ENCODE measurements around the gene MPHOSPH9.
A peak's percentile ranks its signal among the peaks of the same experiment; 100 is the strongest.

Gene MPHOSPH9

DNA sequence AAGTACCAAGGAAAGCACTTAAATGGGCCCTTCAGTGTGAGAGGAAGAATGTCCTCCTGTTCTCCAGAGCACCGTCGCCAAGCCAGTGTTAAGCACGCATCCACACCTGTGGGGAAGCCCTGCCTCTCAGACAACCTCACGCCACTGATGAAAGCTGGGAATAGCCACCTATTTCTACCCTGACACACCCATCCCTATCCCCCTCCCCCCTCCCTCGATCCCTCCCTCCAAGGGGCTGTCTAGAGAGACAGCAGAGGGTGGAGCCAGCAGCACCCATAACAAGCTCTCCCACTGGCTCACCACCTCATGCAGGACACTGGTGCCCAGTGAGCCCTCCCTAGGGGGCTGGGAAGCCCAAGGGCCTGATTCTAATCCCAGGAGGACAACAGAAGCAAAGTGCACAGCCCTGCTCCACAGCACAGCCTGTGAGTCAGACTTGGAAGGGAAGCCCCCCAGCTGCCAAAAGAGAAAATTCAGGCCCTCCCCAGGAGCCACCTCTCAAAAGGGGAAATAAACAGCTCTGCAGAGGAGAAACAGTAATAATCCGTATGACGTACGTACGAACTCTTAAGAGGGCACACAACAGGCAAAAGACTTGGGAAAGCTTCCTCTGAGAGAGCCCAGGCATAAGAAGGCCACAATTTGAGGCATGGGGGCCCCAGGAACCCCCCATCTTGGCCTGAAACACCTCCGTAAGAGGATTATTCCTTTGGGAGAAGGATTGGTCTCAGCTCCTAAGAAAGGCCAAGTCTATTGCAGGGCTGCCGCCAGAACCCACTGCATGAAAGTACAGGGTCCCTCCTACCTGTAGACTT is 89.8 kb downstream of the MPHOSPH9 start:
- no peak for TF ChIP-seq CEBPB (IDR thresholded peaks at IDR 0.05)

DNA sequence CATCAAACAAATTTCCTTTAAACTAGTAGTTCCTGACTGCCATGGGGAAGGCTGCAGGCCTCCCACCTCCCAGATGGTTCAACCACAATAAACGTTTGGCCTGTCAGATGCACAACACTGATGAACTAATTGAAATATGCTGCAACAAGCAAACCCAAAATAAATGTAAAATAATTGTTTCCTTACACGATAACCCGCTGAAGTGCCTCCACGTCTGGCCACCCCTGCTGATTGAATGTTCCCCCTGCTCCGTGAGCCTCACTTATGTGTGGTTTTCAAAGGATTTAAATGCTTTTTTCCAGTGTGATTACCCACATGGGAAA is 90.5 kb downstream of the MPHOSPH9 start:
- TF ChIP-seq EGR1 (IDR thresholded peaks at IDR 0.05): no peak

DNA sequence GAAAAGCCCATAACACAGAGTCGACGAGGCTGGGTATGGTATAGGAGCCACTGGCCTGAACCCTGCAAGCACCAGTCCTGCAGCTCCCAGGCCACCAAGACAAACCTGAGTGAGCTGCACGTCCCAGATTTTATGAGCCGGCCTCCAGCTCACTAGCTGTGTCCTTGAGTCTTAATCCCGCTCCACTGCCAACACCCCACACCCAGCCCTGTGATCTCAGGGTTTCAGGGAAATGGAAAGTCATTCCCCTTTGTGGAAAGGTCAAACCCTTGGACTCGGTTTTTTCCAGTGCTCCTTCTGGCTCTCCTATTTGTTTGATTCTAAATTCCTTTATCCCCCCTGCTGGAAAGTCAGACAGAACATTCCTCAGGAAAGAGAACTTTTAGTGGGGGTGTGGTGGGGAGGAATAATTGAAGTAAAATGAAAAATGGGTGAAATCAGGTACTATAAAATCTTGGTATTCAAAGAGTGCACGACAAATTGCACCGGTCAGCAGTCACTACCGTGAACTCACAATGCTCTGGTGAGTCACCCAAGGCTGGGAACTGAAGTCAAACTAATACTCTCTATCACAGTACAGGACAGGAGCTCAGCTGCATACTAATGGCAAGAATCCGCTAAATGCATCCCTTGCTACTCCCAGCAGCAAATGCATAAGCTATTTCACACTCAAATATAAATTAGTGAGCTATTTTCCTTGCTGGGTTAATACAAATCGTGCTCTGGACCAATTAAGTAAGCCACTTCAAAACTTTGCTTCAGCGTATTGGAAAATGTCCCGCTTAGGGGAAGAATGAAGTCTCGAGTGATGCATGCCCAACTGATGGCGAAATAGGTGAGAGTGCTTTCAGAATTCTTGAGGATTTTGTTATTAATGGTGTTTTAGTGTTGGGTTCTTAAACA is 91.1 kb downstream of the MPHOSPH9 start:
- TF ChIP-seq EP300 (IDR thresholded peaks at IDR 0.05; ENCODE audit: borderline replicate concordance): no peak
- TF ChIP-seq TCF12 (IDR thresholded peaks at IDR 0.05; ENCODE audit: low read depth): peak; percentile 42; the same call in 1 of the 2 replicates
- TF ChIP-seq, protein P1, sequence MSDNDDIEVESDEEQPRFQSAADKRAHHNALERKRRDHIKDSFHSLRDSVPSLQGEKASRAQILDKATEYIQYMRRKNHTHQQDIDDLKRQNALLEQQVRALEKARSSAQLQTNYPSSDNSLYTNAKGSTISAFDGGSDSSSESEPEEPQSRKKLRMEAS (IDR thresholded peaks at IDR 0.05): 0 out of 2 replicates have a peak, but pooled peaks have one; percentile 7
- 0 out of 2 replicates have a peak, but pooled peaks have one; percentile 17 for TF ChIP-seq TEAD4 (IDR thresholded peaks at IDR 0.05)
- TF ChIP-seq, protein P2, sequence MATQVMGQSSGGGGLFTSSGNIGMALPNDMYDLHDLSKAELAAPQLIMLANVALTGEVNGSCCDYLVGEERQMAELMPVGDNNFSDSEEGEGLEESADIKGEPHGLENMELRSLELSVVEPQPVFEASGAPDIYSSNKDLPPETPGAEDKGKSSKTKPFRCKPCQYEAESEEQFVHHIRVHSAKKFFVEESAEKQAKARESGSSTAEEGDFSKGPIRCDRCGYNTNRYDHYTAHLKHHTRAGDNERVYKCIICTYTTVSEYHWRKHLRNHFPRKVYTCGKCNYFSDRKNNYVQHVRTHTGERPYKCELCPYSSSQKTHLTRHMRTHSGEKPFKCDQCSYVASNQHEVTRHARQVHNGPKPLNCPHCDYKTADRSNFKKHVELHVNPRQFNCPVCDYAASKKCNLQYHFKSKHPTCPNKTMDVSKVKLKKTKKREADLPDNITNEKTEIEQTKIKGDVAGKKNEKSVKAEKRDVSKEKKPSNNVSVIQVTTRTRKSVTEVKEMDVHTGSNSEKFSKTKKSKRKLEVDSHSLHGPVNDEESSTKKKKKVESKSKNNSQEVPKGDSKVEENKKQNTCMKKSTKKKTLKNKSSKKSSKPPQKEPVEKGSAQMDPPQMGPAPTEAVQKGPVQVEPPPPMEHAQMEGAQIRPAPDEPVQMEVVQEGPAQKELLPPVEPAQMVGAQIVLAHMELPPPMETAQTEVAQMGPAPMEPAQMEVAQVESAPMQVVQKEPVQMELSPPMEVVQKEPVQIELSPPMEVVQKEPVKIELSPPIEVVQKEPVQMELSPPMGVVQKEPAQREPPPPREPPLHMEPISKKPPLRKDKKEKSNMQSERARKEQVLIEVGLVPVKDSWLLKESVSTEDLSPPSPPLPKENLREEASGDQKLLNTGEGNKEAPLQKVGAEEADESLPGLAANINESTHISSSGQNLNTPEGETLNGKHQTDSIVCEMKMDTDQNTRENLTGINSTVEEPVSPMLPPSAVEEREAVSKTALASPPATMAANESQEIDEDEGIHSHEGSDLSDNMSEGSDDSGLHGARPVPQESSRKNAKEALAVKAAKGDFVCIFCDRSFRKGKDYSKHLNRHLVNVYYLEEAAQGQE (IDR thresholded peaks at IDR 0.05; ENCODE audit: low read depth): no peak
- TF ChIP-seq, protein P3, sequence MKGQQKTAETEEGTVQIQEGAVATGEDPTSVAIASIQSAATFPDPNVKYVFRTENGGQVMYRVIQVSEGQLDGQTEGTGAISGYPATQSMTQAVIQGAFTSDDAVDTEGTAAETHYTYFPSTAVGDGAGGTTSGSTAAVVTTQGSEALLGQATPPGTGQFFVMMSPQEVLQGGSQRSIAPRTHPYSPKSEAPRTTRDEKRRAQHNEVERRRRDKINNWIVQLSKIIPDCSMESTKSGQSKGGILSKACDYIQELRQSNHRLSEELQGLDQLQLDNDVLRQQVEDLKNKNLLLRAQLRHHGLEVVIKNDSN (IDR thresholded peaks at IDR 0.05): no peak
- no peak for TF ChIP-seq NFIC (IDR thresholded peaks at IDR 0.05)
- TF ChIP-seq TAF1 (IDR thresholded peaks at IDR 0.05; ENCODE audit: low read depth): no peak

DNA sequence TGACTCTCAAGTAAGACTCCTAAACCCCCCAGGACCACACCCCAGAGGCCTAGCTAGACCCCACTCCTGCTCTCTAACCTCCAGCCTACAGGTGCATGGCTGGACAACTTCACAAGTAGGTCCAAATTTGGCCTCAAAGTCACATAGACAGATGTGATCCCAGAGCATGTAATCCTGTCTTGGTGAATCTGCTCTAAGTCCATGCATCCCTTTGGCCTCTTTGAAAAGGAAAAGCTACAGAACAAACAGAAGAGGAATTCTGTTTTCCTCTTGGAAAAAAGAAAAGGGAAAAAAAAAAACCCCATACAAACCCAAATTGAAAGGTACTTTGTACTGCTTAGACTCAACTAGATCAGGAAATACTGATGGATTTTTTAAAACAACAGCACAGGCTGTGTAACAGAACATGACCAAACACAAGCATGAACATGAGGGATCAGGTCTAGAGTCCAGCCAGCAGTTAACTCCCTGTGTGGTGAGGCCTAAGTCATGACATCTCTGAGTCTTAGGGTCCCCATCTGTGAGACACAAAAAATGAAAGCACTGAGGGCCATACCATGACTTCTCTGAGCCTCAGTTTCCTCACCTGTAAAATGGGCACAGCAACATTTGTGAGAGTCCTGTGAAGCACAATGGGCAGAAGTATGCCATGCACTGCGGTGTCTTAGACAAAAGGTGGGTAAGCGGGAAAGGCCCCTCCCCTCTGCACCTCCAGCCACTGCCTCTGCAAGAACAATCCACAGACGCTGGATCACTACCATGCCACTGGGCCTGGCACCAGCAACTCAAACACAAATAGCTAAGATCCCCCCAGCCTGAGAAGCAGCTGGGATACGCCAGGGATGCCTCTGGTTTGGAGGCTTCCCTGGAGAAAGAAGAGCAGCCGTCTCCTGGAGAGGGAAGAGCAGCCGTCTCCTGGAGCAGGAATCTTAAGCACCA is 92.0 kb downstream of the MPHOSPH9 start:
- TF ChIP-seq TEAD4 (IDR thresholded peaks at IDR 0.05) (no peak), ZBTB7A (IDR thresholded peaks at IDR 0.05; ENCODE audit: low read depth) (no peak), FOXM1 (IDR thresholded peaks at IDR 0.05; ENCODE audit: borderline replicate concordance, low read depth) (no peak), EP300 (IDR thresholded peaks at IDR 0.05; ENCODE audit: borderline replicate concordance) (no peak), RAD21 (IDR thresholded peaks at IDR 0.05; ENCODE audit: low read depth) (no peak), TAF1 (IDR thresholded peaks at IDR 0.05; ENCODE audit: low read depth) (no peak), NFIC (IDR thresholded peaks at IDR 0.05) (no peak), CREB1 (IDR thresholded peaks at IDR 0.05; ENCODE audit: low read depth) (no peak)
- TF ChIP-seq, protein P1 (IDR thresholded peaks at IDR 0.05): no peak
- TF ChIP-seq, protein P2 (IDR thresholded peaks at IDR 0.05; ENCODE audit: low read depth): no peak
- TF ChIP-seq, protein P3 (IDR thresholded peaks at IDR 0.05): no peak

DNA sequence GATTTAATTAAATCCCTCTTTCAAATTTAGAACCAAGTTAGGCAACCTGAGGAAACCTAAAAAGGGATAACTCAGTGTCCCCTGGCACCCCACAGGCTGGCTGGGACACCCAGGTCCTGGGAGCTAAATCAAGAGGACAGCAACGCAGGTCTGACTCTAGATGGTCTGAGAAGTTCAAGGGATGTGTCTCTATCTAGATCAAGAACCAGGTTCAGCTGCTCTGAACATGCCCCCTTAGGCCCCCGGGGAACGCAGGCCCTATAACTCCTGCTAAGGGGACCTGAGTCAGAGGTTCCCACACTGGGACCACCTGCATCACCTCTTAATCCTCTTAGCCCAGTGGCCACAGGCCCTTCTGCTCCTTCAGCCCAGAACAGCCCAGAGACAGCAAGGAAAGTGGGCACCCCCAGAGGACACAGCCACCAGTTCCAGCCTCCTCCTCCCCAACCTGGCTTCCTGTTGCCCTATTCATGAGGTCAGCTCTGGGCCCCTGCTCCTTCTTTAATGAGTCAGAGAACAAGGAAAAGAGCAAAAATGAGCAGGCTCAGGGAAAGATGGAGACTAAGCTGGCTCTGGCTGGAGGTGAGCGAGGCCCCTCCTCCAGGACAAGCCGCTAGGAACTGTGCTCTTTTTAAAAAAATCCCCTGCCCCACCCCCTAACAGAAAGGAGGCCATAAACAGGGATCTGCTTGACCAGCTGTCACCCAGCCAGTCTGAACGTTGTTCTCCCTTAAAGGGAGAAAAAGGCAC is 92.8 kb downstream of the MPHOSPH9 start:
- TF ChIP-seq NFIC (IDR thresholded peaks at IDR 0.05) (no peak), TAF1 (IDR thresholded peaks at IDR 0.05; ENCODE audit: low read depth) (no peak), CREB1 (IDR thresholded peaks at IDR 0.05; ENCODE audit: low read depth) (no peak), YY1 (IDR thresholded peaks at IDR 0.05; ENCODE audit: low read depth) (no peak), CEBPB (IDR thresholded peaks at IDR 0.05) (no peak), TCF12 (IDR thresholded peaks at IDR 0.05; ENCODE audit: low read depth) (no peak), EP300 (IDR thresholded peaks at IDR 0.05; ENCODE audit: borderline replicate concordance) (no peak), EGR1 (IDR thresholded peaks at IDR 0.05) (no peak)
- TF ChIP-seq, protein P1 (IDR thresholded peaks at IDR 0.05): no peak
- TF ChIP-seq, protein P2 (IDR thresholded peaks at IDR 0.05; ENCODE audit: low read depth): no peak
